Endothelial cell of umbilical vein (primary cell): Measurements from ENCODE around the gene OSBPL8. TPM values are rescaled to one million over a fixed set of nuclear protein-coding genes. Genes with fewer than 3 reads are reported as not detected.
A peak's percentile ranks its signal among the peaks of the same experiment; 100 is the strongest.

Experiments used
- BruUV-seq: library from RNA; stranded (reverse); fragments of 400-500 nt; replicated peaks from 2 replicates; lab custom pipeline; 2021; lab: Mats Ljungman, UMichigan
- CTCF ChIA-PET: fragments of 300-600, 350-600 bp; sonication (Branson Sonifier 250); formaldehyde crosslinking; loops from one replicate; lab custom pipeline; 2021; ENCODE audit warnings: antibody characterized with exemption, inconsistent platforms; lab: Charles Lee
- POLR2A ChIA-PET: fragments of 300-600, 350-600 bp; sonication (Branson Sonifier 250); formaldehyde crosslinking; loops from one replicate; lab custom pipeline; 2021; ENCODE audit warnings: antibody characterized with exemption, inconsistent platforms; lab: Charles Lee
- DNase-seq: peaks from one replicate; pipeline ENCODE4 v3.0.0-alpha.2; 2011; ENCODE audit warnings: low read depth, low spot score
- FAIRE-seq: peaks from 2 replicates; lab custom pipeline; 2011; peaks lifted over from hg19 to GRCh38; lab: Jason Lieb, UNC
- H2AFZ ChIP-seq: 2 replicates; pipeline ENCODE4 v1.6.0; 2012; ENCODE audit warnings: low read depth, low read length, control low read depth, inconsistent platforms
- H3K27ac ChIP-seq: 2 replicates; pipeline ENCODE4 v1.5.1; 2011; ENCODE audit warnings: low read depth, mild to moderate bottlenecking, control low read depth, low read length, moderate library complexity; ENCODE audit not compliant: insufficient read depth
- H3K27me3 ChIP-seq, 2 experiments: 2 replicates each; pipeline versions ENCODE4 v1.6.0 to v1.6.1; 2011; ENCODE audit warnings: low read length in 2 of 2, mixed read lengths in 1 of 2; ENCODE audit not compliant: control insufficient read depth in 2 of 2, insufficient read depth in 2 of 2
- H3K36me3 ChIP-seq, 2 experiments: 2 replicates in 1 of 2; 3 replicates in 1 of 2; pipeline ENCODE4 v1.5.1; 2011; ENCODE audit warnings: low read length in 2 of 2, mild to moderate bottlenecking in 1 of 2, moderate library complexity in 1 of 2; ENCODE audit not compliant: control insufficient read depth in 2 of 2, insufficient read depth in 2 of 2; ENCODE audit errors: extremely low read depth in 1 of 2
- H3K4me1 ChIP-seq: 3 replicates; pipeline ENCODE4 v1.5.1; 2011; ENCODE audit warnings: mild to moderate bottlenecking, low read length; ENCODE audit not compliant: control insufficient read depth, insufficient read depth; ENCODE audit errors: extremely low read depth
- H3K4me2 ChIP-seq: 2 replicates; pipeline ENCODE4 v1.6.1; 2011; ENCODE audit warnings: low read length, control low read depth, mixed read lengths; ENCODE audit not compliant: insufficient read depth
- H3K4me3 ChIP-seq, 3 experiments: fragments of 200-600 bp in 1 of 3; sonication (generic), shearing (Covaris generic) in 1 of 3; replicated peaks in 1 of 3; 2 replicates each; pipeline ENCODE4 v1.5.1; 2011 to 2016; ENCODE audit warnings: control low read depth in 3 of 3, low read length in 3 of 3, mild to moderate bottlenecking in 2 of 3, inconsistent platforms in 1 of 3, low read depth in 1 of 3, moderate library complexity in 1 of 3; ENCODE audit not compliant: insufficient read depth in 1 of 3
- H3K79me2 ChIP-seq: 2 replicates; pipeline ENCODE4 v1.6.0; 2012; ENCODE audit warnings: low read length, inconsistent platforms; ENCODE audit not compliant: control insufficient read depth, insufficient read depth
- H3K9ac ChIP-seq: replicated peaks from 2 replicates; pipeline ENCODE3; 2011; ENCODE audit warnings: low read length, control low read depth; ENCODE audit not compliant: insufficient read depth; ENCODE audit errors: extremely low read depth
- H3K9me1 ChIP-seq: replicated peaks from 3 replicates; pipeline ENCODE4 v1.6.0; 2011; ENCODE audit warnings: mild to moderate bottlenecking, low read length; ENCODE audit not compliant: control insufficient read depth, insufficient read depth; ENCODE audit errors: extremely low read depth
- H3K9me3 ChIP-seq: replicated peaks from 2 replicates; pipeline ENCODE4 v1.5.1; 2012; ENCODE audit warnings: low read length, inconsistent platforms; ENCODE audit not compliant: control insufficient read depth, insufficient read depth
- H4K20me1 ChIP-seq: replicated peaks from 2 replicates; pipeline ENCODE3; 2011; ENCODE audit warnings: mild to moderate bottlenecking, low read length; ENCODE audit not compliant: control insufficient read depth, insufficient read depth; ENCODE audit errors: extremely low read depth
- EZH2 ChIP-seq: IDR thresholded peaks from 2 replicates; pipeline ENCODE4 v1.6.1; 2012; ENCODE audit warnings: borderline replicate concordance, low read depth, mild to moderate bottlenecking, moderate library complexity, low read length, inconsistent platforms; ENCODE audit not compliant: severe bottlenecking
- FOS ChIP-seq: IDR thresholded peaks from 2 replicates; pipeline ENCODE4 v1.6.1; 2011; ENCODE audit warnings: mild to moderate bottlenecking, low read length, moderate library complexity, borderline replicate concordance; ENCODE audit not compliant: insufficient read depth
- GATA2 ChIP-seq: IDR thresholded peaks from 2 replicates; pipeline ENCODE4 v1.7.0; 2011; ENCODE audit warnings: low read depth, mild to moderate bottlenecking, moderate library complexity, mixed read lengths, low read length; ENCODE audit not compliant: insufficient read length, insufficient read depth
- MAX ChIP-seq: IDR thresholded peaks from 2 replicates; pipeline ENCODE4 v1.6.1; 2011; ENCODE audit not compliant: insufficient read depth, insufficient read length
- POLR2A ChIP-seq: IDR thresholded peaks from 2 replicates; pipeline ENCODE4 v1.6.1; 2012; ENCODE audit warnings: low read depth, mild to moderate bottlenecking, control low read depth, low read length
- POLR2AphosphoS5 ChIP-seq: IDR thresholded peaks from 2 replicates; pipeline ENCODE4 v1.6.1; 2012; ENCODE audit warnings: low read depth, mild to moderate bottlenecking, control low read depth, low read length, moderate library complexity; ENCODE audit not compliant: insufficient read depth
- dilution Hi-C: fragments of 300-500 bp; cut with MboI; formaldehyde crosslinking; loops from one replicate; pipeline ENCODE4 v1.15.0; 2019; ENCODE audit warnings: low sequenced_read_pairs; ENCODE audit not compliant: extremely low pct_ligation_motif_present
- intact Hi-C: fragments of 100-400 bp; cut with micrococcal nuclease; formaldehyde crosslinking; loops from one replicate; pipeline ENCODE4 v1.10.0; 2022
- polyA plus RNA-seq, 4 experiments: library from polyadenylated mRNA; depleted of rRNA in 3 of 4; stranded (reverse) in 3 of 4; unstranded in 1 of 4; fragments of >200 nt; gene quantifications; 2 replicates each; pipeline versions ENCODE4 v1.2.1 to v1.2.3, GENCODE V29; 2011 to 2012; ENCODE audit warnings: missing spikeins in 1 of 4
- total RNA-seq: library from RNA; stranded (reverse); gene quantifications from 2 replicates; pipeline ENCODE4 v1.2.3, GENCODE V29; 2021

Gene OSBPL8
- total and polyA plus RNA-seq, 2 donors (not counting 3 experiments of a cell fraction or from before 2014, with no cell fraction given) = 10.3 to 47.6 TPM

DNA sequence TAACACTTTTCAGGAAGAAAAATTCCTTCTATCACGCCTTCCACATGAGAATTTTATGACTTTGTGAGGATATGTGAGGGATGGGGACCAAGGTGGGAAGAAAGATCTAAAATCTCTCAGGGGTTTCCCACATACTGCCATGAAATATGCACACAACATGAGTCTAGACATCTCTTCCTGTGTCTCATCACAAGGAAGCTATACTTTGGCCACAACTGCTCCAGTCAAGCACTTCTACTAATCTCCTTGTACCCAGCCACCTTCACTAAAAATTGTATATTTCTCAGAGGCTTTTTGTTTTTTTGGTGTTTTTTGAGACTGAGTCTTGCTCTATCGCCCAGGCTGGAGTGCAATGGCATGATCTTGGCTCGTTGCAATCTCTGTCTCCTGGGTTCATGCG is 3.2 kb downstream of the OSBPL8 start:
- no peak overlapping the region for H3K4me3 ChIP-seq
- no peak overlapping the region for H3K9ac ChIP-seq
- no peaks in the 10 kb centered on the region for H3K27me3 ChIP-seq
- no peak overlapping the region for H2AFZ ChIP-seq
- intact Hi-C loops = loop anchor here (5.0 kb wide), 2 partner anchors 294 to 474 kb away; partner anchors contain the start of gene NAP1L1
- CTCF ChIA-PET = interaction anchor here (1.0 kb wide), 1 partner anchor 16 kb away, joined by 3 read pairs; no protein-coding TSS in a partner anchor
- no peak overlapping the region for H3K4me2 ChIP-seq
- BruUV-seq = no TSS peak
- peaks cover 40% of the 10 kb centered on the region for H3K79me2 ChIP-seq
- H4K20me1 ChIP-seq = no peaks in the 10 kb centered on the region
- DNase-seq = peak; percentile 11
- FAIRE-seq = no peak
- no peak overlapping the region for H3K27ac ChIP-seq
- no peak for TF ChIP-seq MAX
- H3K36me3 ChIP-seq = no peaks in the 10 kb centered on the region
- dilution Hi-C loops = no loop called here
- POLR2A ChIA-PET = no interaction called here
- H3K9me3 ChIP-seq = no peaks in the 10 kb centered on the region
- no peaks in the 10 kb centered on the region for H3K9me1 ChIP-seq
- H3K4me1 ChIP-seq = peaks cover 27% of the 10 kb centered on the region

DNA sequence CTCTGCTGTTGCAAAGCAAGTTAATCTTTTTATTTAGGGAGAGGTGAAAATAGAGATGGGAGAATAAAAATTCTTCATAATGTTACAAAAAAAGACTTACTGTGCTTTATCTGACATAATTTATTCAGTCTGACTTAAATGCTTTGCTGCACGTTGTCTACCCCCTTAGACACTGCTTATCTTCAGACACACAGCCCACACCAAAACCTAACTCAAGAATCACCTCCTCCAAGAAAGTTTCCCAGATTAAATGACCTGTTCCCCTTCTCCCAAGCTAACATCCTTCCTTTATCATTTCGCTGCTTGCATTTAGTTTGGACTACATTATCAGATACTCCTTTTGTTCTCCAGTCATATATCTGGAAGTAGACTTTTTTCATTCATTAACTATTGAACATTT is 3.8 kb downstream of the OSBPL8 start:
- FAIRE-seq (no peak), DNase-seq (no peak)
- H3K36me3 ChIP-seq = no peaks in the 10 kb centered on the region
- no peak overlapping the region for H3K27ac ChIP-seq
- dilution Hi-C loops (no loop called here), intact Hi-C loops (loop anchor here (5.0 kb wide), 2 partner anchors 293 to 473 kb away; partner anchors contain the start of gene NAP1L1)
- H4K20me1 ChIP-seq = no peaks in the 10 kb centered on the region
- BruUV-seq = no TSS peak
- no peaks in the 10 kb centered on the region for H3K9me1 ChIP-seq
- TF ChIP-seq GATA2 = no peak
- no peak for TF ChIP-seq FOS
- no peak for TF ChIP-seq MAX
- TF ChIP-seq EZH2 = no peak
- TF ChIP-seq POLR2A = no peak
- no peak for TF ChIP-seq POLR2AphosphoS5
- ChIA-PET POLR2A (no interaction called here), CTCF (interaction anchor here (1.0 kb wide), 1 partner anchor 16 kb away, joined by 3 read pairs; no protein-coding TSS in a partner anchor)
- no peak overlapping the region for H3K4me3 ChIP-seq
- H3K27me3 ChIP-seq = no peaks in the 10 kb centered on the region
- no peak overlapping the region for H3K4me2 ChIP-seq
- H2AFZ ChIP-seq = no peak overlapping the region
- no peaks in the 10 kb centered on the region for H3K9me3 ChIP-seq
- peaks cover 43% of the 10 kb centered on the region for H3K79me2 ChIP-seq
- H3K9ac ChIP-seq = no peak overlapping the region
- H3K4me1 ChIP-seq = peaks cover 27% of the 10 kb centered on the region
